ENCODE data around the gene KDM4B.
"Not testable (repeated sequence)": the region's sequence is repeated elsewhere in the genome, so short reads cannot be mapped to it uniquely, and the experiment has no call there.

Gene KDM4B

DNA sequence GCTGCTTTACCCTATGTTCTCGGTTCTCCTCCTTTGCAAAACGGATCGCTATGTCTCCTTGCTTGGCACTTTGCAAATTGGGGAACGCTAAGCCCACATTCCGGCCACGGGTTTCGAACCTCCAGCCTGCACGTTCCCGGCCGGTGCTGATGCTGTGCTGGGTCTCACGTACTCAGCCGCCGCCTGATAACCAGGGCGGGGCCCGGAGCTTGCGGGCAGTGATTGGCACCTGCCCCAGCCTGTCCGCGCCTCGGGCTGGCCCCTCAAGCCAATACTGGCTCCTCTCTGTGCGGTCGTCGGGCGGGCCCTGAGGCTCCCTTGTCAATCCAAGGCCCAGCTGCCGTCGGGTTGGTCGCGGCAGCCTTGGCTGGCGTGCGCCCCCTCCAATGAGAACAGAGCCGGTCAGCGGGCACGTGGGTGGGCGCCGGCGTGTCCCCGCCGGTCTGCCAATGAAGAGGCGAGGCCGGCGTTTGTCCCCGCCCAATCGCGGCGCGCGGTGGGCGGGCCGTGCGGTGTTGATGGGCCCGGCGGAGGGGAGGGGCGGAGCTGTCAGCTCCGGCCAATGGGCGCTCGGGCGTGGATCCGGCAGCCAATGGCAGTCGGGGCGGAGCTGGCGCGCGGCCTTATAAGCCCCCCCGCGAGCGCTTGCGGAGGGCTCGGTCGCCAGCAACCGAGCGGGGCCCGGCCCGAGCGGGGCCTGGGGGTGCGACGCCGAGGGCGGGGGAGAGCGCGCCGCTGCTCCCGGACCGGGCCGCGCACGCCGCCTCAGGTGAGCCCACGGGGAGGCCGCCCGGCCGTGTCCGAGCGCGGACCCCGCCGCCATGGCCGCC, at the start of gene KDM4B:
TSS of gene KDM4B (plus strand) at position 652 of the 830 bp plus-strand sequence. CDS start 63,778 bp downstream, outside the sequence.
- DNase-seq: peak; percentile 99

DNA sequence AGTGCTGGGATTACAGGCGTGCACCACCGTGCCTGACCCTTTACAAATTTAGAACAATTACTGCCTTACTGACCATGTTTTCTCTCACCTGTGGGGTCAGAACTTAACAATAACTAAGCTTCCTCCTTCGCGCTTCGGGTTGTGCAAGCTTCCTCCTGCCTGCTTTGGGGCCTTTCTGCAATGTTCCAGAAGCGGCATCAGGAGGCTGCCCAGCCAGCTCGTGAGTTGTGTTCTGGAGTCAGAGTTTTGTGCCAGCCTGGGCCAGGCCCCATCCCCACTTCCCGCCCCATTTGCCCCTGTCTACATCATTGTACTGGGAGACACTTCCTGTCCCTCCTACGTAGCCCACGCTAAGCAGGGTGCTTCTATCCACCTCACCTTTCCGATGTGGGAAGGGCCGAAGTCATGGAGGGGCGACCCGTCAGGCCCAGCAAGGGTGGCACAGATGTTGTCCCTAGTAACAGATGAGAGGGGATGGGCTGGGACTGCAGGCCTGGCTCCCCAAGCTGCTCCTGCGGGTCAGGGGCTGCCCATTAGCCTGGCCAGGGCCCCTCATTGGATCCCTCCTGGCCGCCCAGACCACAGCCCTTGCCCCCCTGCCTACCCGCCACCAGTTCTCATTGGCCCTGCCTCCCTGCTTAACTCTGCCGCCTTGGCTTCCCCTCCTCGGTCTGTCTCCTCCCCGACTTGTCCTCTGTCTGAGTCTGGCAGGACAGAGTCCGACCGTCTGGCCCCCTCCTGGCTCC, 46.2 kb upstream of the KDM4B start:
- no peak for DNase-seq

DNA sequence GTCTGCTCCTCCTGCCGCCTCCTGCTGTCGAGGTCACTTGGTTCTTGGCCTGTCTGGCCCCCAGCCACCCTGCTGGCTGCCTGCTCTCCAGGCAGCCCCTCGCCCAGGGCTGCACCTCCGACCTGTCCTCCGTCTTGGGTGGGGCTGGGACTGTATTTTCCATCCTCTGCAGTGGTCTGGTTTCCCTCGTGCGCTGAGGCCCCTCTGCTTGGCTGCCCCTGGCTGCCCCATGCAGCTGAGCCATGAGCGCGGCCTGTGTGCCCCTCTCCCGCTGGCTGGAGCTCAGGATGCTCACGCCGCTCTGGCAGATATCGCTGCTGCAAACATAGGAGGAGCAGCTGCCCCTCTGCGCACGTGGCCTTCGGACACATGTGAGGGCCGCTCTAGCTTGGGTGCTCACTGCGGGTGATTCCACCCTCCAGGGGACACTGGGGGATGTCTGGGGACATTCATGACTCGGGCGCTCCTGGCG, 45.6 kb upstream of the KDM4B start:
- DNase-seq: no peak

DNA sequence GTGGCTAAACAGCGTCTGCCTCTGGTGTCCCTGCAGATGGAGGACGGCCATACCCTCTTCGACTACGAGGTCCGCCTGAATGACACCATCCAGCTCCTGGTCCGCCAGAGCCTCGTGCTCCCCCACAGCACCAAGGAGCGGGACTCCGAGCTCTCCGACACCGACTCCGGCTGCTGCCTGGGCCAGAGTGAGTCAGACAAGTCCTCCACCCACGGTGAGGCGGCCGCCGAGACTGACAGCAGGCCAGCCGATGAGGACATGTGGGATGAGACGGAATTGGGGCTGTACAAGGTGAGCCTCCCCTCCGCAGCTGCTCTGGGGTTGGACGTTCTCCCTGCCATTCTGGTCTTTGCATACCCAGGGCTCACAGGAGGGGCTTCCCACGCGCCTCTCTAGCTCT, 39.7 kb upstream of the KDM4B start:
- DNase-seq: no peak

DNA sequence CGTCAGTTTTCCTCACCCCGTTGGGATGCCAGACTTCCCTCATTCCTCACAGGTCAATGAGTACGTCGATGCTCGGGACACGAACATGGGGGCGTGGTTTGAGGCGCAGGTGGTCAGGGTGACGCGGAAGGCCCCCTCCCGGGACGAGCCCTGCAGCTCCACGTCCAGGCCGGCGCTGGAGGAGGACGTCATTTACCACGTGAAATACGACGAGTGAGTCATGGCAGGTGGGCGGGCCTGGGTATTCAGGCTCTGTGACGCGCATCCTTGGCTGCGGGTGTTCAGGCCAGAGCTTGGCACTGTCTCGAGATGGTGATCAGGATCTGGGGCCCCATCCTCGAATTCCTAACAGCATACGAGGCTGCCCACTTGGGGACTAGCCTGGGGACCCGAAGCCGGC, 38.2 kb upstream of the KDM4B start:
- no peak for DNase-seq

DNA sequence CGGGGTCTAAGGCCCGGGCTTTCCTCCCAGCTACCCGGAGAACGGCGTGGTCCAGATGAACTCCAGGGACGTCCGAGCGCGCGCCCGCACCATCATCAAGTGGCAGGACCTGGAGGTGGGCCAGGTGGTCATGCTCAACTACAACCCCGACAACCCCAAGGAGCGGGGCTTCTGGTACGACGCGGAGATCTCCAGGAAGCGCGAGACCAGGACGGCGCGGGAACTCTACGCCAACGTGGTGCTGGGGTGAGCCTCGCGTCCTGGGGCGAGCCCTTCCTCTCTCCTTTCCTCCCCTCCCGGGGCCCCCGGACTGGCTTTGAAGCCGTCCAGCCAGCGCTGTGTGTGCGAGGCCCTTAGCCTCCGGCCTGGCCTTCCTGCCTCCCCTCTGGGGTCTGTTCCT, 36.2 kb upstream of the KDM4B start:
- no peak for DNase-seq

DNA sequence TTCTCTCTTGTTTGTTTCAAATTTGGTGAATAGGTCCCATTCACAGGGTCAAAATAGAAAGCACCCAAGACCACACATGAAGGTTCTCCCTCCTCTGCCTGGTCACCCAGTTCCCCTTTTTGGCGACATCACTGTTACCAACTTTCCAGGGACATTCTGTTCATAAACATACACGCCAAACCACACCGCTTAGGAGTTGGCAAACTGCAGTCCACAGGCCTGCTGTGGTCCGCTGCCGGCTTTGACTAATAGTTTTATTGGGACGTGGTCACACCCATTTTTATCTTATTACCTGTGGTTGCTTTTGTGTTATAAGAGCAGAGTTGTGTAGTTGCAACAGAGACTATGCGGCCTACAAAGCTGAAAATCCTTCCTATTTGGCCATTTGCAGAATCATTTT, 35.4 kb upstream of the KDM4B start:
- DNase-seq: no peak

DNA sequence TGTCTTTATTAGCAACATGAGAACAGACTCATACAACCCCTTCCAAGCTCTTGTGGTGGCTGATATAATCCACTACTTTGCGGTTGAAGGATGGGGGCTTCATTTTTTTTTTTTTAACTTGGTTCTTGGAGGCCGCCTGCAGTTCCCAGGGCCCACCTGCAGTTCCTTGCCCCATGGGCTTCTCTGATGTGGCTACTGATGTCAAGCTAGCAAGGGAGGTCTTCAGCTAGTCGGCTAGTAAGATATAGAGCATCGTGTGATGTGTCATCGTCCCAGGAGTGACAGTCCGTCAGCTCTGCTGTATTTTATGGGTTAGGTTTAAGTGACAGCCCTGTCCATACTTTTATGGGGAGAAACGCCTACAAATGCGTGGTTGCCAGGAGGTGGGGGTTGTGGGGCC, 33.5 kb upstream of the KDM4B start:
- DNase-seq: no peak

DNA sequence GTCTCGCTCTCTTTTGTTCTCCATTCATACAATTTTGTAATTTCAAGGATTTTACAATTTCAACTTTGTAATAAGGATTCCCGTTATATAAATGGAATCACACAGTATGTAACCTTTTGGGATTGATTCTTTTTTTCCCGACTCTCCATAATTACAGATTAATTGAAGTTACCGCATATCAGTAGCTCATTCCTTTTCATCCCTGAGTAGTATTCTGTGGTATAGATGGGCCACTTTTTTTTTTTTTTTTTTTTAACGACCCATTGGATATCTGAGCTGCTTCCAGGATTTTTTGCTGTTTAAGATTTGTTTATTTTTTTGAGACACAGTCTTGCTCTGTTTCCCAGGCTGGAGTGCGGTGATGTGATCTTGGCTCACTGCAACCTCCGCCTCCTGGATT, 31.9 kb upstream of the KDM4B start:
- no peak for DNase-seq

DNA sequence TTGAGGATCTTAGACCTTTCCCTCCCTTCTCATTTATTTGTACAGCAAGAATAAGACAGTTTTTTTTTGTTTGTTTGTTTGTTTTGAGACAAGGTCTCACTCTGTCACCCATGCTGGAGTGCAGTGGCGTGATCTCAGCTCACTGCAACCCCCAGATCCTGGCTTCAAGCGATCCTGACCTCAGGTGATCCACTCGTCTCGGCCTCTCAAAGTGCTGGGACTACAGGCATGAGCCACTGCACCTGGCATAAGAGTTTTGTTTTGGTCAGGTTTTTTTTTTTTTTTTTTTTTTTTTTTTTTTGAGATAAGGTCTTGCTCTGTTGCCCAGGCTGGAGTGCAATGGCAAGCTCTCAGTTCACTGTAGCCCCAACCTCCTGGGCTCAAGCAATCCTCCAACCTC, 30.5 kb upstream of the KDM4B start:
- DNase-seq: not testable (repeated sequence)

DNA sequence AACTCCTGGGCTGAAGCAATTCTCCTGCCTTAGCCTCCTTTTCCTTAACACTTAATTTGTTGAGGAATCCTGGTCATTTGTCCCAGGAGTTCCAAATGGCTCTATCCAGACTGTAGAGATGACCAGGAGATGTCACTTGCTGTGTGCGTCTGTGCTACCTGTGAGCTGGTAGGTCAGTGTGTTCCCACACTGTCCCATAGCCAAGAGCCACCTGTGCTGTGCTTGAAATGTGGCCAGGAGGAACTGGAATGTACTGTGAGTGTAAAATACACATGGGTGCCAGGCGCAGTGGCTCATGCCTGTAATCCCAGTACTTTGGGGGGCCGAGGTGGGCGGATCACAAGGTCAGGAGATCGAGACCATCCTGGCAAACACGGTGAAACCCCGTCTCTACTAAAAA, 29.4 kb upstream of the KDM4B start:
- DNase-seq: no peak

DNA sequence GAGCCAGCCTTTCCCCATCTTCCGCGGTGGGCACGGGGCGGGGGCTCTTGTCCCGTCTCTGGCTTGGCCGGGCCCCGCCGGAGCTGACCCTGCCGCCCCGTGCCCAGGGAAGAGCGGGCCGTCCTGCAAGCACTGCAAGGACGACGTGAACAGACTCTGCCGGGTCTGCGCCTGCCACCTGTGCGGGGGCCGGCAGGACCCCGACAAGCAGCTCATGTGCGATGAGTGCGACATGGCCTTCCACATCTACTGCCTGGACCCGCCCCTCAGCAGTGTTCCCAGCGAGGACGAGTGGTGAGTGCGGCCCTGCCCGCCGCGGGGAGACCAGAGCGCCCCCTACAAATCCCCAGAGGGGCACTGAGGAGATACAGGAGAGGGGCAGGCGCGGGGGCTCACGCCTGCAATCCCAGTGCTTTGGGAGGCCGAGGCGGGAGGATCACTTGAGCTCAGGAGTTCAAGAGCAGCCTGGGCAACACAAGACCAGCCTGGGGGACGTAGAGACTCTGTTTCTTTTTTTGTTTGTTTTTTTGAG, 27.2 kb upstream of the KDM4B start:
- DNase-seq: not testable (repeated sequence)

DNA sequence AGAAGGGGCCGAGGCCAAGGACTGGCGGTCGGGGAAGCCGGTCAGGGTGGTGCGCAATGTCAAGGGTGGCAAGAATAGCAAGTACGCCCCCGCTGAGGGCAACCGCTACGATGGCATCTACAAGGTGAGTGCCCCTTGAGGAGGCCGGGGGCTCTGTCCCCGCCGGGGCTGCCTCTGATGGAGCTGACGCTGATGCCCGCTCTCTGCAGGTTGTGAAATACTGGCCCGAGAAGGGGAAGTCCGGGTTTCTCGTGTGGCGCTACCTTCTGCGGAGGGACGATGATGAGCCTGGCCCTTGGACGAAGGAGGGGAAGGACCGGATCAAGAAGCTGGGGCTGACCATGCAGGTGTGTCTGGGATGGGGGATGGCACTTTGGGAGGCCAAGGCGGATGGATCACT, 18.3 kb upstream of the KDM4B start:
- DNase-seq: not testable (repeated sequence)

DNA sequence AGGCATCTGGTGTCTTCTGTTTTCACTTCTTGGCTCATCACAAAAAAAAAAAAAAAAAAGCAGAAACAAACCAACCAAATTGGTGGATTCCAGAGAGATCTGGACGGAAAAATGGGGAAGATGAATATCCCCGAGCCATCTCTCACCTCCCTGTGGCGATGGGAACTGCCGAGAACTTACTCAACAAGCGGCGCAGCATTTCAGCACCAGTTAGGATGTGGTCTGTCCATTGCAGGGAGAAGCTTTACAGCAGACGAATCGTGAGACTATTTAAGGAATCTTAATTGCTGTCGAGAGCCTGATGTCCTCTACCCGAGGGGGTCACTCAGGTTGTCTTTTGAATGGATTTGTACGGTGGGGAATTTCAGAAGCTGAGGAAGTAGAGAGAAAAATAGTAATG, 17.3 kb upstream of the KDM4B start:
- DNase-seq: no peak

DNA sequence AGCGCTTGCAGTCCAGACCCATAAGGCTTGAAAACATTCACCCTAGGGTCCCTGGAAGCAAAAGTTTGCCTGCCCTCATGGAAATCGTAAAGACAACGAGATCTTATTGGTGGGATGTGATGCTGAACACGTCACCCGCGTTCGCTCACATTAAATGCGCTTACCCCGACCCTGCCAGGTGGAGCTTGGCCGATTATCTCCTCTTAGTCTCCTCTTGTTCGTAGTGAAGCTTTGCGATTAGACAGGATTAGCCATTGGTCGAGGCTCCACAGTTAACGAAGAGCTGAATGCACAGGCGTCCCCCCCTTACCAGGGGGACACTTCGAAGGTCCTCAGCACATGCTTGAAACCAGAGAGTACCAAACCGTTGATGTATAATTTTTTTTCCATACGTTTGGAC, 16.0 kb upstream of the KDM4B start:
- DNase-seq: no peak

DNA sequence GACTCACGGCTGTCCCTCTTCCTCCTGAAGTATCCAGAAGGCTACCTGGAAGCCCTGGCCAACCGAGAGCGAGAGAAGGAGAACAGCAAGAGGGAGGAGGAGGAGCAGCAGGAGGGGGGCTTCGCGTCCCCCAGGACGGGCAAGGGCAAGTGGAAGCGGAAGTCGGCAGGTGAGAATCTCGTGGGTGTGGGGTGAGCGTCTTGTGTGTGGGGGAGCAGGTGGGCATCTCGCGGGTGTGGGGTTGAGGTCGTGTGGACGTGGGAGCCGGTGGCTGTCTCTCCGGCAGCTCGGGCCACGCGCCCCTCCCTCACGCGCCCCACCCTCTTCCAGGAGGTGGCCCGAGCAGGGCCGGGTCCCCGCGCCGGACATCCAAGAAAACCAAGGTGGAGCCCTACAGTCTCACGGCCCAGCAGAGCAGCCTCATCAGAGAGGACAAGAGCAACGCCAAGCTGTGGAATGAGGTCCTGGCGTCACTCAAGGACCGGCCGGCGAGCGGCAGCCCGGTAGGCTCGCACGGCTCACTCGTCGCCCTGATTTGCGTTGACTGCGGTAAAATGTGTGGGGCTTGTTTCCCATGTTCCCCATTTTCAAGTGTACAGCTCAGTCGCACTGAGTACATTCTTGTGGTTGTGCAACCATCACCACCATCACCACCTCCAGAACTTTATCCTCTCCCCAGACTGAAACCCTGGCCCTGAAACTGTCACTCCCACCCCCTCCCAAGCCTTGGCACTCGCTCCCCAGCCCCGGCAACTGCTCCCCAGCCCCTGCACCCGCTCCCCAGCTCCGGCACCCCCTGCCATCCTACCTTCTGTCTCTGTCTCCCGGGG, 14.4 kb upstream of the KDM4B start:
- DNase-seq: not testable (repeated sequence)

DNA sequence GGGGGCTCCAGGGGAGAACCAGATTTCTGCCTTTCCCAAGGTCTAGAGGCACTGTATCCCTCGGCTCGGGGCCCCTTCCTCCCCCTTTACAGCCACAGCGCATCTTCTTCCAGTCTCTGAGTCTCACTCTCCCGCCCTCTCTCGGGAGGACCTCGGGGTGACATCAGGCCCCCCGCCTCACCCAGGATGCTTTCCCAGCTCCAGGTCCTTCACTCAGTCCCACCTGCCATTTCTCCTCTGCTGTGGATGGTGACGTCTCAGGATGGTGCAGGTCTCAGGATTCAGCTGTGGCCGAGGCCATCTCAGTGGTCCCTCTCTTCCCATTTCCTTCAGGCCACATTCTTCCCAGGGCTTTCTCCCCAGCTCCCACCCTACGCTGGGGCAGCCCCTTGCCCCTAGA, 13.6 kb upstream of the KDM4B start:
- no peak for DNase-seq

DNA sequence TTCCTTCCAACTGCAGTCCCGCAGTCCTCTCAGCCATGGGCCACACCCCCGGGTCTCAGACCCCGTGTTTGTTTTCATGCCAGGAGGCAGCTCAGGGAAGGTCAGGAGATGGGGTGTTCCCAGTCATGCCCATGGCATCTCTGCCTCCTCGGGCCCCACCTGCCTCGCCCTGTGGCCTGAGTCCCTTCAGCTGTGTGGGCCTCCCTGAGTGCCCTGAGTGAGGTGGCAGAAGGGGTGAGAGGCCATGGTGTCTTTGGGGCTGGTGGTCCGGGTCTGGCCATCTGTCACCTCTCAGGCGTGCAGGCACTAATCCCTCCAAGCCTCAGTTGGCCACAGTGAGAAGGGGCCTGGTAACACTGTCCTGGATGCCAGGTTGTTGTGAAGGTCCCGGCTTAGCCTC, 10.9 kb upstream of the KDM4B start:
- DNase-seq: no peak

DNA sequence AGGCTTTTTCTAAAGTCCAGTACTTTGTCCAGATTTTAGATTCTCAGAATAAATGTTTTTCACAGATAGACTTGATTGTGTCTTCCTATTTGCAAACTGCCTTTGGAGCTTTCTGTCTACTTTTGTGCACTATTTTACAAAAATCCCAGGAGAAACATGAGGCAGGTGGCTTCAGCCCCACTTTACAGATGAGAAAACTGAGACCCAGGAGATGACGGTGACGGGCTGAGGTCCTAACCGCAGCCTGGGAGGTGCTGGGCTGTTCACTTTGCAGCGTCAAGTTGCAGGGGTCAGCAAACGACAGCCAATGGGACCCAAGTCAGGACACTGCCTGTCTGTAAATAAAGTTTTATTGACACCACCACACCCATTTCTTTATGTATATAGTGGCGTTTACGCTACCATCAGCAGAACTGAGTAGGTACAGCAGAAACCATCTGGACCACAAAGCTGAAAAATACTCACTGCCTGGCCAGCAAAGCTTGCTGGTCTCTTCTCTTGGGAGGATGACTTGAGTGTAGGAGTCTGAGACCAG, 6.8 kb upstream of the KDM4B start:
- DNase-seq: no peak

DNA sequence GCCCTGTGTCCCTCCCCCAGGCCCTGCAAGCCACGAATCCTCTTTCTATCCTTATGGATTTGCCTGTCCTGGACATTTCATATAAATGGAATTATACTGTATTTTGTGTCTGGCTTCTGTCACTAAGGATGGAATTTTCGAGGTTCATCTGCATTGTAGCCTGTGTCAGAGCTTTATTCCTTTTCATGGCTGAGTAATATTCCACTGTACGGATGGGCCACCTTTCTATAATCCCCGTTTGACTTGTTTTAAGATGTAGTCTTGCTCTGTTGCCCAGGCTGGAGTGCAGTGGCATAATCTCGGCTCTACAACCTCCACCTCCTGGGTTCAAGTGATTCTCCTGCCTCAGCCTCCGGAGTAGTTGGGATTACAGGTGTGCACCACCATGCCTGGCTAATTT, 3.9 kb upstream of the KDM4B start:
- no peak for DNase-seq

DNA sequence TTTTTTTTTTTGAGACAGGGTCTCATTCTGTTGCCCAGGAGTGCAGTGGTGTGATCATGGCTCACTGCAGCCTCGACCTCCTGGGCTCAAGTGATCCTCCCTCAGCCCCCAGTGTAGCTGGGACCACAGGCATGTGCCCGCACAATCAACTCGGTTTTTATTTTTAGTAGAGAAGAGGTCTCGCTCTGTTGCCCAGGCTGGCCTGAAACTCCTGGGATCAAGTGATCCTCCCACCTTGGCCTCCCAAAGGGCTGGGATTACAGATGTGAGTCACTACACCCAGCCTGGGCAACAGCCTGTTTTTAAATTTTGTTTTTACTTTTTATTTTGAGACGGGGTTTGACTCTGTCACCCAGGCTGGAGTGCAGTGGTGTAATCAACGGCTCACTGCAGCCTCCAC, 2.3 kb upstream of the KDM4B start:
- no peak for DNase-seq

DNA sequence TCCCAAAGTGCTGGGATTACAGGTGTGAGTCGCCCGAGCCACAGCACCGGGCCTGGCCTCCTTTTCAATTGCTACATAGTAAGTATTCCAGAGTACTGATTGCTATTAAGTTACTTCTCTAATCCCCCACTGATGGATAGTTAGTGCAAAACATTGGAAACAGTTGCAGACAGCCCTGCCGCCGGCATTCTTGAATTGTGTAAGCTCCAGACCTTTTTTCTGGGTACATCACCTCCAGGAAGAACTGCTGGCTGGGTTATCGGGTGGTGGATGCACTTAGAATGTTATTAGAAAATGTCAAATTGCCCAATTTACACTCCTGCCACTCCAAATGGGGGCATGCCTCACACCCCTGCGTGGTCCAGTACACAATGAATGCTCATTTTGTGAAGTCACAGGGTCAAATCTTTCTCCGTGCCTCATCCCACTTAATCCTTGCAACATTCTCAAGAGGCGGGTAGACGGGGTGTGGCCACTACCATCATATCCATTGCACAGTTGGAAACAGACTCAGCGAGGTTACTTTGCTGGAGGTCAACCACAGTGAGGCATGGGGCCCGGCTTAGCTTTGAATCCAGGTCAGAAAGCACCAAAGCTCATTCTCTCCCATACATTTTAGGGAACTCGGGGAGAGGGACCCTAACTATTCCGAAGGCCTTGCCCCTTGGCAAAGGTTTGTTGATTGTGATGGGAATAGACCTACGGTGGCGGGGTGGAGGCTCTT, 1.0 kb upstream of the KDM4B start:
- no peak for DNase-seq

Measured in activated effector memory CD4-positive, alpha-beta T cell treated with Interleukin-2 at 50 U/mL for 16 hours (primary cell).